ENCODE results near the gene C1orf198. TPM values are rescaled to one million over a fixed set of nuclear protein-coding genes. Genes with fewer than 3 reads are reported as not detected.

The C1orf198 gene
- total RNA-seq, 1 donor from 2014 or later: 38.8 TPM

- Histone ChIP-seq H3K4me1 (no peaks in the 10 kb centered on the region), H3K4me3 (no peak overlapping the region), H3K27ac (no peak overlapping the region), H3K27me3 (no peaks in the 10 kb centered on the region), H3K36me3 (no peaks in the 10 kb centered on the region), H3K9me3 (no peaks in the 10 kb centered on the region)
- intact Hi-C loops (cut with DNase I): loop anchor here (5.0 to 10.0 kb wide), 2 partner anchors 118 to 411 kb away; no protein-coding TSS in a partner anchor
- TF ChIP-seq POLR2AphosphoS5 (IDR thresholded peaks at IDR 0.05; ENCODE audit: insufficient read depth in 1 of 2, low read depth in 1 of 2): no peak
- TF ChIP-seq POLR2A (IDR thresholded peaks at IDR 0.05): no peak
- TF ChIP-seq, protein P1, sequence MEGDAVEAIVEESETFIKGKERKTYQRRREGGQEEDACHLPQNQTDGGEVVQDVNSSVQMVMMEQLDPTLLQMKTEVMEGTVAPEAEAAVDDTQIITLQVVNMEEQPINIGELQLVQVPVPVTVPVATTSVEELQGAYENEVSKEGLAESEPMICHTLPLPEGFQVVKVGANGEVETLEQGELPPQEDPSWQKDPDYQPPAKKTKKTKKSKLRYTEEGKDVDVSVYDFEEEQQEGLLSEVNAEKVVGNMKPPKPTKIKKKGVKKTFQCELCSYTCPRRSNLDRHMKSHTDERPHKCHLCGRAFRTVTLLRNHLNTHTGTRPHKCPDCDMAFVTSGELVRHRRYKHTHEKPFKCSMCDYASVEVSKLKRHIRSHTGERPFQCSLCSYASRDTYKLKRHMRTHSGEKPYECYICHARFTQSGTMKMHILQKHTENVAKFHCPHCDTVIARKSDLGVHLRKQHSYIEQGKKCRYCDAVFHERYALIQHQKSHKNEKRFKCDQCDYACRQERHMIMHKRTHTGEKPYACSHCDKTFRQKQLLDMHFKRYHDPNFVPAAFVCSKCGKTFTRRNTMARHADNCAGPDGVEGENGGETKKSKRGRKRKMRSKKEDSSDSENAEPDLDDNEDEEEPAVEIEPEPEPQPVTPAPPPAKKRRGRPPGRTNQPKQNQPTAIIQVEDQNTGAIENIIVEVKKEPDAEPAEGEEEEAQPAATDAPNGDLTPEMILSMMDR (IDR thresholded peaks at IDR 0.05): no peak
- no peak for DNase-seq (ENCODE audit: extremely low spot score in 2 of 2)
These were observed 71.7 kb downstream of the C1orf198 start for GRCh38 chr1:230796626-230797025.

DNA sequence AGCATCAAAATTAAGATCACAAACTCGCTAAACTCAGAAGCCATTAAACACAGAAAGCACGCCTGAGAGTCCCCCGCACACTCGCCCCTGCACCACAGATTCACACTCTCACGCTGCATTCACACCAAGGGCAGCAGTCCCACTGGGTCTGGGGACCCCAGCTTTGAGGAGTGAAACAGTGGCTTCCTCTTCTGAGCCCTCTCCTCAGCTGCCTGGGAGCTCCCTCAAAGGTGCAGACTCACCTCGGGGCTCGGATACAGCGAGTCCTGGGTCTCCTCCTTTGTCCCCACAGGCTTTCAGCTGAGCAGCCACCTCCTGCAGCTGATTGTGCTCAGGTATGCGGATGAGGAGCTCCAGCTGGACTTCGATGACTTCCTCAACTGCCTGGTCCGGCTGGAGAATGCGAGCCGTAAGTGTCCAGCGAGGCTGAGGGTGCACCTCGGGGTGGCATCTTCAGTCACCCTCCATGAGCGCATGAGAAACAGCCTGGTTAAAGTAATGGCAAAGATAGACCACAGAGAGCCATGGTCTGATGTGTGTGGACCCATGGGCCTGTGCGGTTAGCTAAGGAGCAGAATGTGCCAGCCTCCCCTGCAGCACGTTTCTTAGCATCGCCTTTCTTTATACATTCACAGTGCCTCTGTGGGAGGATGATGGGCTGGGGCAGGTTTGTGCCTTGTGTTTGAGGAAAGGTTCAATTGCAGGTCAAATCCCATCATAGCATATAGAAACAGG, 73.3 kb downstream of the C1orf198 start:
- Histone ChIP-seq H3K27me3 (no peaks in the 10 kb centered on the region), H3K36me3 (no peaks in the 10 kb centered on the region), H3K4me3 (no peak overlapping the region), H3K9me3 (no peaks in the 10 kb centered on the region), H3K4me1 (no peaks in the 10 kb centered on the region), H3K27ac (no peak overlapping the region)
- TF ChIP-seq, protein P1 (IDR thresholded peaks at IDR 0.05): no peak
- TF ChIP-seq POLR2AphosphoS5 (IDR thresholded peaks at IDR 0.05; ENCODE audit: insufficient read depth in 1 of 2, low read depth in 1 of 2) (no peak), POLR2A (IDR thresholded peaks at IDR 0.05) (no peak)
- peak; percentile 49 to 90 for DNase-seq (ENCODE audit: extremely low spot score in 2 of 2)
- intact Hi-C loops (cut with DNase I): loop anchor here (5.0 to 10.0 kb wide), 2 partner anchors 120 to 412 kb away; no protein-coding TSS in a partner anchor

GRCh38 chr1:230794431-230794830, 73.9 kb downstream of the C1orf198 start:
- TF ChIP-seq, protein P1 (IDR thresholded peaks at IDR 0.05): no peak
- TF ChIP-seq POLR2AphosphoS5 (IDR thresholded peaks at IDR 0.05; ENCODE audit: insufficient read depth in 1 of 2, low read depth in 1 of 2) (no peak), POLR2A (IDR thresholded peaks at IDR 0.05) (no peak)
- Histone ChIP-seq H3K27ac (no peak overlapping the region), H3K9me3 (no peaks in the 10 kb centered on the region), H3K27me3 (no peaks in the 10 kb centered on the region), H3K4me1 (no peaks in the 10 kb centered on the region), H3K4me3 (no peak overlapping the region), H3K36me3 (no peaks in the 10 kb centered on the region)
- intact Hi-C loops (cut with DNase I): loop anchor here (10.0 kb wide), 1 partner anchor 120 kb away; no protein-coding TSS in a partner anchor
- DNase-seq (ENCODE audit: extremely low spot score in 2 of 2): peak; percentile 20 to 81

DNA sequence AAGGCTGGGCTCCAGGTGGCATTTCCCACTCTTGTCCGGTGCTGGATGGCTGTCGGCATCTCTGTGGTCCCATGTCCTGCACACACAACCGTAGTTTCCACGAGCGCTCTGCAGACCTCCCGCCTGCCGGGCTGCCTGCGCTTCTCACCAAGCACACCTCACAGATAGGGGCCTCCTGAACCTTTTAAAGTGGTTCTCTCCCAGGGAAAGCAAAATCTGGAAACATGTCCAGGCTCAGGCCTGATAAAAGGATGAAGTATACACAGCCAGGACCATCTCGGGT, 74.9 kb downstream of the C1orf198 start:
- Histone ChIP-seq H3K4me1 (no peaks in the 10 kb centered on the region), H3K36me3 (no peaks in the 10 kb centered on the region), H3K4me3 (no peak overlapping the region), H3K27ac (no peak overlapping the region), H3K9me3 (no peaks in the 10 kb centered on the region), H3K27me3 (no peaks in the 10 kb centered on the region)
- TF ChIP-seq, protein P1 (IDR thresholded peaks at IDR 0.05): no peak
- TF ChIP-seq POLR2AphosphoS5 (IDR thresholded peaks at IDR 0.05; ENCODE audit: insufficient read depth in 1 of 2, low read depth in 1 of 2) (no peak), POLR2A (IDR thresholded peaks at IDR 0.05) (no peak)
- DNase-seq (ENCODE audit: extremely low spot score in 2 of 2): no peak
- intact Hi-C loops (cut with DNase I): loop anchor here (10.0 kb wide), 1 partner anchor 121 kb away; no protein-coding TSS in a partner anchor

Data from vagina (tissue), 2 donors.